AG09309 (cell line): ENCODE measurements around the gene MEIS1.
A peak's percentile ranks its signal among the peaks of the same experiment; 100 is the strongest.

Experiments used
- DNase-seq: peaks from one replicate; pipeline ENCODE4 v3.0.0-alpha.2; 2010; ENCODE audit warnings: low read depth
- H3K4me3 ChIP-seq: 2 replicates; pipeline ENCODE4 v1.5.1; 2011; ENCODE audit warnings: mild to moderate bottlenecking, low read depth, low read length, moderate library complexity; ENCODE audit not compliant: control insufficient read depth
- TF ChIP-seq, protein P1 (sequence below): IDR thresholded peaks from 2 replicates; pipeline ENCODE4 v1.5.1; 2011; ENCODE audit warnings: mild to moderate bottlenecking, low read depth, low read length, inconsistent platforms; ENCODE audit not compliant: insufficient read depth, control insufficient read depth; ENCODE audit errors: missing control alignments

MEIS1 gene

DNA sequence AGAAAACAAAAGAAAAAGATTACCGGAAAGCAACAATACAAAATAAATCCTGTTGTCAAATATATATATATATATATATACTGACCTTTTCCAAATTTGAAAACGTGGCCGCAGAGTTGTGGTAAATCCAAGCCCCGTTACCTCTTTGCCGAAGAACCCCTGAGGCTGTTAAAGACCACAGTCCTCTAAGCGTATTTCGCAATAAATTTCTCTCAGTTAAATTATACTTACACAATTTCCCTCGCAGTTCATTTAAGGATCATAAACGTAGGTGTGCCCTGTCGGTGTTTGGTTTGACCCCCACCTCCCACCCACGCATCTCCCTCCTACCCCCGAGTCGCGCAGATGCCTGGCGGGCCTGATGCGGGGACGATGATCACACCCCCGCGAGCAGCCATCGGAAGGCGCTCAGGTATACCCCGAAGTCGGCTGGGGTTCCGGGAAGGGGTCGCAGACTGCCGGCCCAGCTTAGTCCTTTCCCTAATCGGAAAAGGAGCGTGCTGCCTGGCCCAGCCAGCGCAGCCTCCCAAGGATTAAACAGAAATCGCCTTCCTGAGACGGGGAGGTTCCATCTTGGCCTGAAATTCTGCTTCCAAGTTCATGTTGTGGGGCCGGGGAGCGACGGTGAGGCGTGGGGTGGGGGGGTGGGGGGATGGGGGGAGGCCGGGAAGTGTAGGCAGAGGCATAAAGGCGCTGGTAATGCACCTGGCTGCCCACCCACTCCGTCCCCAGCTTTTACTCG, 2.9 kb upstream of the MEIS1 start:
- DNase-seq: no peak
- TF ChIP-seq, protein P1, sequence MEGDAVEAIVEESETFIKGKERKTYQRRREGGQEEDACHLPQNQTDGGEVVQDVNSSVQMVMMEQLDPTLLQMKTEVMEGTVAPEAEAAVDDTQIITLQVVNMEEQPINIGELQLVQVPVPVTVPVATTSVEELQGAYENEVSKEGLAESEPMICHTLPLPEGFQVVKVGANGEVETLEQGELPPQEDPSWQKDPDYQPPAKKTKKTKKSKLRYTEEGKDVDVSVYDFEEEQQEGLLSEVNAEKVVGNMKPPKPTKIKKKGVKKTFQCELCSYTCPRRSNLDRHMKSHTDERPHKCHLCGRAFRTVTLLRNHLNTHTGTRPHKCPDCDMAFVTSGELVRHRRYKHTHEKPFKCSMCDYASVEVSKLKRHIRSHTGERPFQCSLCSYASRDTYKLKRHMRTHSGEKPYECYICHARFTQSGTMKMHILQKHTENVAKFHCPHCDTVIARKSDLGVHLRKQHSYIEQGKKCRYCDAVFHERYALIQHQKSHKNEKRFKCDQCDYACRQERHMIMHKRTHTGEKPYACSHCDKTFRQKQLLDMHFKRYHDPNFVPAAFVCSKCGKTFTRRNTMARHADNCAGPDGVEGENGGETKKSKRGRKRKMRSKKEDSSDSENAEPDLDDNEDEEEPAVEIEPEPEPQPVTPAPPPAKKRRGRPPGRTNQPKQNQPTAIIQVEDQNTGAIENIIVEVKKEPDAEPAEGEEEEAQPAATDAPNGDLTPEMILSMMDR: no peak
- H3K4me3 ChIP-seq: no peak overlapping the region; the same call in 1 of the 2 replicates

- DNase-seq: peak; percentile 93
- peak overlapping the region; percentile 96 for H3K4me3 ChIP-seq
- TF ChIP-seq, protein P1: no peak
Observed at GRCh38 chr2:66432801-66433694, 1.9 kb upstream of the MEIS1 start.

GRCh38 chr2:66433695-66433944, 1.3 kb upstream of the MEIS1 start:
- TF ChIP-seq, protein P1: no peak

GRCh38 chr2:66433945-66434678, 813 bp upstream of the MEIS1 start:
- DNase-seq: no peak
- TF ChIP-seq, protein P1: no peak
- H3K4me3 ChIP-seq: peak overlapping the region; percentile 96

More at GRCh38 chr2:66433695-66433944, 1.3 kb upstream of the MEIS1 start:
- DNase-seq: no peak
- H3K4me3 ChIP-seq: peak overlapping the region; percentile 96

DNA sequence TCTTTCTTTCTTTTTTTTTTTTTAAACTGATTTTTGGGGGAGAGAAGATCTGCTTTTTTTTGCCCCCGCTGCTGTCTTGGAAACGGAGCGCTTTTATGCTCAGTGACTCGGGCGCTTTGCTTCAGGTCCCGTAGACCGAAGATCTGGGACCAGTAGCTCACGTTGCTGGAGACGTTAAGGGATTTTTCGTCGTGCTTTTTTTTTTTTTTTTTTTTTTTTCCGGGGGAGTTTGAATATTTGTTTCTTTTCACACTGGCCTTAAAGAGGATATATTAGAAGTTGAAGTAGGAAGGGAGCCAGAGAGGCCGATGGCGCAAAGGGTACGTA, 587 bp downstream of the MEIS1 start:
- DNase-seq: no peak
- peak overlapping the region; percentile 96 for H3K4me3 ChIP-seq

DNA sequence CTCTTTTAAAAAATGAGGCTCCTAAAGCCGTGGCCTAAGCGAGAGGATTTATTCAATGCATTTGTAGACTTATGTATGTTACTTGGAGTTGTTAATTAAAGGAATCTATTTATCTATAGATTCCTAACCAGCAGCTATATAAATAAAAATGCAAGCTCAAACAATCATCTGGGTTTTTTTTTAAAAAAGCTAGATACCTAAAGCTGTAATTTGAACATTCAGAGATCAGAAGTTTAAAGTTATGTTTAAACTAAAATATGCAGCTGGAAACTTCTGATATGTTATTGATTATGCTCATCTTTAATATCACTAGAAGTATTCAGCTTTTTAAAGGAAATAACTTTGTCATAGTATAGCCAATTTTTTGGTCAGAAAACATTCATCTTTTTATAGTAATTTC, 1.0 kb downstream of the MEIS1 start:
- DNase-seq: no peak
- TF ChIP-seq, protein P1: no peak
- H3K4me3 ChIP-seq: peak overlapping the region; percentile 96

More for the DNA sequence above, 587 bp downstream of the MEIS1 start:
- TF ChIP-seq, protein P1: no peak
